ENCODE measurements around the gene WASF3. TPM values are rescaled to one million over a fixed set of nuclear protein-coding genes. Genes with fewer than 3 reads are reported as not detected.

WASF3 gene
- total and polyA plus RNA-seq, 3 donors from 2014 or later = 27.3 to 36.2 (median 30.8) TPM

DNA sequence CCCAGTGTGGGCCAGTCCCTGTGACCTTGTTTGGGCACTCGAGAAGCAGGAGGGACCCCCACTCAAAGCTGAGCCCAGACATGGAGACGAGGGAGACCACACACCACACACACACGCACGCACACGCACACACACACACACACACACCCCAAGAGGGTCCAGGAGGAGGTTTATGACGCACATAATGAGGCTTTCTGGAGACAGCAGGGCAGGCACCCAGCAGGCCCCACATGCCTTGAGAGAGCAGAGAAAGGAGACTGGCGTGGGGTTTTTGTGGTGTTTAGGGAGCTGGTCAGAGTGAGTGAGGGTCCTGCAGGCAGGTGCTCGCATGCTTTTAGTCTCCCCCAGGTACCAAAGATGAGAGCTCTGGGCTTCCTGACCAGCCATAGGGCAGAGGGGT is 160.7 kb downstream of the WASF3 start:
- Histone ChIP-seq H3K4me1 (no peaks in the 10 kb centered on the region), H3K27me3 (no peaks in the 10 kb centered on the region), H3K9me3 (no peaks in the 10 kb centered on the region), H3K4me3 (no peak overlapping the region), H3K36me3 (ENCODE audit: low read depth, missing control alignments) (no peaks in the 10 kb centered on the region), H3K27ac (no peak overlapping the region)
- intact Hi-C loops (cut with DNase I; ENCODE audit: low total_unique reads) = no loop called here
- 68 to 82% methylated on average over 3 to 8 of the region's 8 CpGs for WGBS, 2 donors
- TF ChIP-seq, protein P1, sequence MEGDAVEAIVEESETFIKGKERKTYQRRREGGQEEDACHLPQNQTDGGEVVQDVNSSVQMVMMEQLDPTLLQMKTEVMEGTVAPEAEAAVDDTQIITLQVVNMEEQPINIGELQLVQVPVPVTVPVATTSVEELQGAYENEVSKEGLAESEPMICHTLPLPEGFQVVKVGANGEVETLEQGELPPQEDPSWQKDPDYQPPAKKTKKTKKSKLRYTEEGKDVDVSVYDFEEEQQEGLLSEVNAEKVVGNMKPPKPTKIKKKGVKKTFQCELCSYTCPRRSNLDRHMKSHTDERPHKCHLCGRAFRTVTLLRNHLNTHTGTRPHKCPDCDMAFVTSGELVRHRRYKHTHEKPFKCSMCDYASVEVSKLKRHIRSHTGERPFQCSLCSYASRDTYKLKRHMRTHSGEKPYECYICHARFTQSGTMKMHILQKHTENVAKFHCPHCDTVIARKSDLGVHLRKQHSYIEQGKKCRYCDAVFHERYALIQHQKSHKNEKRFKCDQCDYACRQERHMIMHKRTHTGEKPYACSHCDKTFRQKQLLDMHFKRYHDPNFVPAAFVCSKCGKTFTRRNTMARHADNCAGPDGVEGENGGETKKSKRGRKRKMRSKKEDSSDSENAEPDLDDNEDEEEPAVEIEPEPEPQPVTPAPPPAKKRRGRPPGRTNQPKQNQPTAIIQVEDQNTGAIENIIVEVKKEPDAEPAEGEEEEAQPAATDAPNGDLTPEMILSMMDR (IDR thresholded peaks at IDR 0.05) = no peak
- no peak for TF ChIP-seq POLR2A (IDR thresholded peaks at IDR 0.05)
- no peak for DNase-seq

DNA sequence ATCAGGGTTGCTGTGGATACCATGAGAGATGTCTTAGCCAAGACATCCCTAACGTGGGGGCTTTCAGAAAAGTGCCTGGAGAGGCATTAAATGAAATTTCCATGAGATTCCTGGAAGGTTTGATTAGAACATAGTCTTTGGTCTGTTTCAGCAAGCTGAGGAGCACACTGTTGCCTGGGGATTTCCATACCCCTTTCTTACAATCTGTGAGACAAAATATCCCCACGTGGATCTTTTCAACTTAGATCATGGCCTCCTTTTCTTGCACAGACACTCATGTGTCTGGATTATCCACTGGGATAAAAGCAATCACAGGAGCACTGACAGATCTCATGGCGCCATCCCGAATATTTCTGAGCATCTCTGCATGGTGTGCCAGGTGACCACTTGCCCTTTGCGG is 161.4 kb downstream of the WASF3 start:
- Histone ChIP-seq H3K36me3 (ENCODE audit: low read depth, missing control alignments) (no peaks in the 10 kb centered on the region), H3K4me1 (no peaks in the 10 kb centered on the region), H3K27me3 (no peaks in the 10 kb centered on the region), H3K27ac (no peak overlapping the region), H3K9me3 (no peaks in the 10 kb centered on the region), H3K4me3 (no peak overlapping the region)
- intact Hi-C loops (cut with DNase I; ENCODE audit: low total_unique reads) = no loop called here
- TF ChIP-seq POLR2A (IDR thresholded peaks at IDR 0.05) = no peak
- TF ChIP-seq, protein P1 (IDR thresholded peaks at IDR 0.05) = no peak
- no peak for DNase-seq
- WGBS, 2 donors = 91% methylated on average over 5 of the region's 5 CpGs

DNA sequence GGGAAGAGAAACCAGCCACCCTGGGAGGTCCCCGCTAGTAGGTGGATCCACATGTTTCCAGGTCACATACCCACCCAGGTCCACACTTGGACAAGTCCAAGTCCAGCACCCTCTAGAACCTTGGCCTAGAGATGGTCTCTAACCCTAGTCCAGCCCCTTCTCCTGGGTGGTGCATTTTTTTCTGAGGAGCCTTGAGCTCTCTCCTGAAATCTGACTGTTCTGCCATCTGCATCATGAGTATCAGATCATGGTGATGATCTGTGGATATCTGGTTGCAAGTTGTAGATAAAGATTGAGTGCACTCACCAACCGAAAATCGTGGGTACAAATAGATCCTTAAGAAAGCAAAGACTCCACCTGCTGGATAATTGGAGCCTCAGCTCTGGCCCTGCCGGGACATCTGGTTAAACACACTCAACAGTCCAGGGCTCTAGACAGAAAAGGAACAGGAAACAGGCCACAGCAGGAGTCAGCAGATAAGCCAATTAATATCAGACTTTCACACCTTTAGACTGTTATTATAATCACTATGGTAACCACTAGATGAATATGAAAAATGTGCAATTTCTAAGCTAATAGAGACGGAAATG is 162.0 kb downstream of the WASF3 start:
- Histone ChIP-seq H3K36me3 (ENCODE audit: low read depth, missing control alignments) (no peaks in the 10 kb centered on the region), H3K27ac (no peak overlapping the region), H3K27me3 (no peaks in the 10 kb centered on the region), H3K4me1 (no peaks in the 10 kb centered on the region), H3K4me3 (no peak overlapping the region), H3K9me3 (no peaks in the 10 kb centered on the region)
- intact Hi-C loops (cut with DNase I; ENCODE audit: low total_unique reads) = no loop called here
- TF ChIP-seq, protein P1 (IDR thresholded peaks at IDR 0.05) = no peak
- no peak for TF ChIP-seq POLR2A (IDR thresholded peaks at IDR 0.05)
- 70 to 75% methylated on average over 5 of the region's 5 CpGs for WGBS, 2 donors
- DNase-seq = no peak

DNA sequence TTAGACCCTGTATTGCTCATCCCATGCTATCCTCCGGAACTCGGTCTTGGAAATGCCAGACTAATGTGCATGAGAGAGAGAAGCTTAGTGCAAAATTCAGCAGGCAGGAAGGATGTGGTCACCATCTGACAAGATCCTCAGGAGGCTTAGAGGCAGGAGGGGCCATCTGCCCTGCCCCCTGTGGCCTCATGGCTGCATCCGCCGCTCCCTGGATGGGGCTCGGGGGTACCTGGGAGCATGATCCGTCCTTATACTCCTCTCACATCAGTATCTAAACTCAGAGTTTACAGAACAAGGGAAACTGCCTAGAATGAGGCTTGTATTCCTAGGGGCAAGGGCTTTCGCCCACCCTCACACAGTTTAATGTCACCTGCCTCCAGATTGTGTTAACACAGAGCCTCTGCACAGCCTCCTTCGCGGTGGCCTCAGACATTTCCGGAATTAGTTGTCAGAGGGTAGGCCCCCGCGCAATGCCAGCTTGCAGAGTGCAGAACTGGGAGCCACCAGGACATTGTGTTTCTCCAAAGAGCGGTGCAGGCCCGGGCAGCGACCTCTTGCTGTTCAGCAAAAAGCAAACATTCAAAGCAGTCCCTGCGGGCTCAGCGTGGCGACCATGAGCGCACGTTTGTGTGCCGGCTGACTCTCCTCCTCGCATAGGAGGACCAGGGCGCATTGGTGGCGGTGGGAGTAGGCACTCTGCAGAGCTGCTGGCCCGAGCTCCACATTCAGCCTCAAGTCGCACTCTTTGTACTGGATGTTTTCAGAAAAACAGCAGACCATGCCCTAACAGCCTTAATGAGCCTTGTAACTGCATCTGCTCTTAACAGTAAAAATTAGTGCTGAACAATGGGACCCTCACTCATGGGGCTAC is 164.0 kb downstream of the WASF3 start:
- H3K4me3 ChIP-seq = no peak overlapping the region
- no peaks in the 10 kb centered on the region for H3K36me3 ChIP-seq (ENCODE audit: low read depth, missing control alignments)
- no peak overlapping the region for H3K27ac ChIP-seq
- WGBS, 2 donors = 52 to 63% methylated on average over 25 to 26 of the region's 26 CpGs
- no peaks in the 10 kb centered on the region for H3K4me1 ChIP-seq
- TF ChIP-seq, protein P1 (IDR thresholded peaks at IDR 0.05) = no peak
- TF ChIP-seq POLR2A (IDR thresholded peaks at IDR 0.05) = no peak
- intact Hi-C loops (cut with DNase I; ENCODE audit: low total_unique reads) = no loop called here
- DNase-seq = no peak
- no peaks in the 10 kb centered on the region for H3K27me3 ChIP-seq
- H3K9me3 ChIP-seq = no peaks in the 10 kb centered on the region
